ENCODE data around the gene ZNF576.
"Not testable (repeated sequence)": the region's sequence is repeated elsewhere in the genome, so short reads cannot be mapped to it uniquely, and the experiment has no call there.

The ZNF576 gene

GRCh38 chr19:43574424-43575155, 21.8 kb upstream of the ZNF576 start:
- DNase-seq, result peak in 3 of 58 donors; percentile 12 to 28 (median 18)

DNA sequence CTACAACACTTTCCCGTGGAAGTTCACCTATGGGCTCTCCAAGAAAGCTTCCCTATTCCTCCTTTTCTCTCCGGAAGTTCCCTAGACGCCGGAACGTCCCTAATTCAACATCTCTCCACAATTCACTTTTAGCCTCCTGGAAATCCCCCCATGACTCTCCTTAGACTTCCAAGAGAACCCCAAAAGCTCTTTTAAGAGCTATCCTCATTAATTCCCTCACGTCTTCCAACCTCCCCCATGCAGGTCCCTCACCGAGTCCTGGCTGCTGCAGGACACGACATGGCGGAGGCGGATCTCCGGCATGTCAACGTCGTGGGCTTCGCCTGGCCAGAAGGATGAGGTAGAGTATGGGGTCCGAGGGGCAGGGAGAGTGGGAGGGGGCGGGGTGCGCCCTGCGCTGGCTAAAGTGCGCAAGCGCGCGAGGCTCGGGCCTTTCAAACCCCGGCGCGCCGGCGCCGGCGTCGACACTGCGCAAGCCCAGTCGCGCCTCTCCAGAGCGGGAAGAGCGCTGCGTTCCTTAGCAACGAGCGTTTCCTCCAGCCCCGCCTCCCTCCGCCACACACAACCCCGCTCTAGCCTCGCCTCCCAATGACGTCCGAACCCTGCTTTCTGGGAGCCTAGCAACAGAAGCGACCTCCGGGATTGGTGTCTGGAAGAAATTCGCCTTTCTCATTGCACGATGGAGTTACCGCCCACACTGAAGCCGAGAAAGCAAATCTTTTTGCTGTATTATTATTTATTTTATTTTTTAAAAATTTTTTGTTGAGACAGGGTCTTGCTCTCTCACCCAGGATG, 21.0 kb upstream of the ZNF576 start, which contains the start of the genes PINLYP and XRCC1:
TSS of gene PINLYP (plus strand) at position 646 of the 795 bp plus-strand sequence. CDS start 1,391 bp downstream, outside the sequence.
TSS of gene XRCC1 (minus strand) at position 372 of the 795 bp plus-strand sequence. CDS start at position 303, 69 bp downstream.
- peak; percentile 58 to 99 (median 94) for DNase-seq

DNA sequence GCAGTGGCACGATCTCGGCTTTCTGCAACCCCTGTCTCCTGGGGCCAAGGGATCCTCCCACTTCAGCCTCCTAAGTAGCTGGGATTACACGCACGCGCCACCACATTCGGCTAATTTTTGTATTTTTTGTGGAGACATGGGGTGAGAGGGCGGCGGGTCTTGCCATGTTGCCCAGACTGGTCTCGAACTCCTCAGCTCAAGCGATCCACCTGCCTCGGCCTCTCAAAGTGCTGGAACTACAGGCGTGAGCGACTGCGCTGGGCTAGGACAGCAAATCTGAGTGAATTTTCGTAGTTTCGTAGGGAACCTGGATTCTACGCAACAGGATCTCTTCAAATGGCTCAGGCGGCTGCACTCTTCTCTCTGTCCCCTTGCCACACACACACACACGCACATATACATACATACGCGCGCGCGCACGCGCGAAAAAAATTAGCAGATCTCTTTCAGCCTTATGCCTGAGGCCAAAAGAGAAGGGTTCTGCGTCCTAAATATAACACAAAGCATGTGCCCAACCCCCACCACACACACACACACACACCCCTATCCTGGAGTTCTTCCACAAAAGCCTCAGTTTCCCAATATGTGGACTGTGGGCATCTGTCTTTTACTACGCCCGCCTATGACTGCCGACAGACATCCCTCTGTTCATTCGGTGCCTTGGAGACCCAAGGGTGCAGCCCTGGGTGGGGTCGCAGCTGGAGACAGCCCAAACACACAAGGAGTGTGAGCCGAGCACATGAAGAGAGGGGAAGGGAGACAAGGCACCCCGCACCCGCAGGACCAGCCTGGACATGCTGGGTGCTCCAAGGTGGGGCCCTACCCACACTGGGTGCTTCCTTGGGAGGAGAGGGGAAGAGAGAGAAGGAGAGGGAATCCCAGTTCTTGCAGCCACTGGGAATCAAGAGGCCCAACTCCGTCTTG, 20.2 kb upstream of the ZNF576 start:
- peak in 6 of 58 donors; percentile 45 to 63 (median 50) for DNase-seq

DNA sequence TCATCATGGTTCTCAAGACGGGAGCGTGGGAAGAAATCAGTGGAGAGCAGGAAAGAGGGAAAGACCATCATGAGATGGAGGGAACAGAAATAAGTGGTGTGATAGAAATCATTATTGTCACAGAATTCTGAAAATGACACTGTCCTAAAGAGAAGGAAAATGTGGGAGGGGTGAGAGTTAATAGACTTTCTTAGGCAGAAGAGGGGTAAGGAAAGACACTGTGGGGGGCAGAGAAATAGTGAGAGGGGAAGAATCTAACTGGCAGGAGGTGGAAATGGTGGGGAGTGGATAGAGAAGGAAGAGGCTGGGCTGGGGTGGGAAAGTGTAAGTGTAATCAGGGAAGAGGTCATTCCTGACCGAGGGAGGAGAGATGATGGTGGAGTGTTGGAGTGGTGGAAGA, 17.6 kb upstream of the ZNF576 start:
- no peak for DNase-seq

- DNase-seq, result no peak
Observed at GRCh38 chr19:43581467-43581866, 14.9 kb upstream of the ZNF576 start.

- DNase-seq, result no peak
Observed at GRCh38 chr19:43582495-43582894, 13.9 kb upstream of the ZNF576 start.

DNA sequence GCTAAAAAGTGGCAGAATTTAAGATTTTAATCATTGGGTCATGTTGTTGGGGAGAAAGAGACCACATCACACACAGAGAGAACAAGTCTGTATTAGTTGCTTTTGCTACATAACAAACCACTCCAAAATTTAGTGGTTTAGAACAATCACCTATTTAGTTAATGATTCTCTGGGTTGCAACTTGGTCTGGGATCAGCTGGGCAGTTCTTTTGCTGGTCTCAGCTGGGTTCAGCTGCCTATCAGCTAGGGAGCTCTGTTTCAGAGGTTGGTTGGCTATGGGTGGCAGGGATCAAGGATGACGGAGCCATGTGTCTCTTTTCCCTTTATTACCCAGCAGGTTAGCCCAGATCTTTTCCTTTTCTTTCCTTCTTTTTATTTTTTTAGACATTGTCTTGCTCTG, 11.9 kb upstream of the ZNF576 start:
- no peak for DNase-seq

DNA sequence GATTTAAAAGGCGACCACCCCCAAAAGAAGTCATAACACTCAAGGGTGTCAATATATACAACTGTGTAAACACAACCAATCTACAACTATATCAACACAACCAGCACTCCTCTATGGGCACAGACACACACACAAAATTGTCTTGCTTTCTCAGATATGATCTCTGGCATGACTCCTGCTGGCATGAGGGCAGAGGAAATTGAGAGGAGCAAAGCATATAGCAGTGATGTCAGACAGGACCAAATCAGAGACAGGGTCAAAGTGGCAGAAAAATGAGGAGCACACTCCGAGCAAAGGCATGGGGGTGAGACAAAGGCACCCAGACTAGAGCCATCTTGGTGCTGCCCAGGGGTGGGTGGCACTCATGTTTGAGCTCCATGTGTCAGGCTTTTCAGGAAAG, 10.0 kb upstream of the ZNF576 start:
- DNase-seq, result no peak

- not testable (repeated sequence) for DNase-seq
Observed at GRCh38 chr19:43587029-43587428, 9.4 kb upstream of the ZNF576 start.

GRCh38 chr19:43589277-43589676, 7.1 kb upstream of the ZNF576 start:
- no peak for DNase-seq

DNA sequence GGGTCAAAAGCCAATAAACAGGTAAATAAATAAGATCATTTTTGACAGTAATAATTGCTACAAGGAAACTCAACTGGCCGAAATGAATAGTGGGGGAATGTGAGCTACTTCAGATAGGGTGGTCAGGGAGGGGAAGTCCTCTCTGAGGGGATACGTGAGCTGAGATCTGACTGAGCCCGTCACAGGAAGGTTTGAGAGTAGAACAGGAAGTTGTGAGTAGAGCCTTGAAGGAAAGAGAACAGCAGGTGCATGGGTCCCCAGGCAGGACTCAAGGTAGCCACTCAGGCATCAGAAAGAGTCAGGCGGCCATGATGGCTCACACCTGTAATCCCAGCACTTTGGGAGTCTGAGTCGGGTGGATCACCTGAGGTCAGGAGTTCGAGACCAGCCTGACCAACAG, 6.7 kb upstream of the ZNF576 start:
- no peak for DNase-seq

DNA sequence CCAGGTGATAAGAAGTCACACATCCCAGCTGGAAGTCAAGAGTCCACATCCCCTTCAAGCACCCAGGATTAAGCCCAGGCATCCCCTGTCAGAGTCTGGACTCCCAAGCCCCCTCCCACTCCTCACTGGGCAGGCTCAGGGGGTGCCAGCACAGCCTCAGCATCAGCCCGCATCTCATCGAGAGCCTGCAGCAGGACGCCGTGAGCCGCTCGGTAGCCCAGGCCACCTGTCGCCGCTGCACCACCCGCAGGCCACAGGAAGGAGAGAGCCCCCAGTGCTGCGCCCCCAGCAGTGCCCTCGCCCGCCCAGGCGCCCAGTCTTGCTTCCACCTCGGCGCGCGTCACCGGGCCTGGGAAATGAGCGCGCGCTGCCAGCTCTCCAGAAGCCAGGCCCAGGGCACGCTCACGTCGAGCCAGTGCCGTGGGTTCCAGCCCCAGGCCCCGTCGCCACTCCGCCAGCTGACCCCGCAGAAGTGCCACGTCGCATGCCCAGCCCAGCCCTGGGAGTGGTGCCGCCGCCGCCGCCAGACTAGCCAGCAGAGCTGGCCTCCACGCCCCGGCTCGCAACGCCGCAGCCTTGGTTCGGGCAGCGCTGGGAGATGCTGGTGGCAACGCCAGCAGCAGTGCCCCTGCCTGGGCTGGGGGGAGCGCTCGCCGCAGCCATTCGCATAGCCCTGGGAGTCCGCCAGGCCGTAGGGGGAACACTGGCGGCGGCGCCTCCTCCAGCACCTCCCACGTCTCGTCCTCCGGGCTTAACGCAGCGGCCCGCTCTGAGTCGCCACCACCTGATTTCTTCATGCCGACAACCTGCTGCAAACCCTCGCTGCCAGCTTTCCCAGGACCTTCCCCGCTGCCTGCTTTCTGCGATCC, 4.3 kb upstream of the ZNF576 start:
- DNase-seq, result no peak

DNA sequence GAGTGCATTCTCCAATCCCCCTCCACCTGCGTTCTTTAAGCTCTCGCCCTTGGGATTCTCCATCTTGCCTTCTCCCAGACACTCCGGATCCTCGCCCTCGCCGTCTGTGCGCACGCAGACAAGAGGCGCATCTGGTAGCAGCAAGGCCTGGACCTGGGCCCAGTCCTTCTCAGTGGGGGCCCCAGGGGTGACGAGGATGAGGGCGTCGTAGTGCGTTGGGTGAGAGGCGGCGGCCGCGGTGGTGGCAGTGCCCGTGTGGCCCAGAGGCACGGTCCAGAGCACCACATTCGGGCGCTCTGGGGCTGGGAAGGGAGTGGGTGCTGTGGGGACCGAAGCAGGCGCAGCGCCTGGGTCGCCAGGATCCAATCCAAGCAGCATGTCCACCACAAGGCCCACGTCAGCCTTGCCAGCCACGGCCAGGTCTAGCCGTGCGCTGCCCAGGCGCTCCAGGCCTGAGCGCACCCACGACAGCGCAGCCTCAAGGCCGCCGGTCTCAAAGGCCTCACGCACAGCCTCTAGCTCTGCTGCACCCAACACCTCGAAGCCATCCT, 3.5 kb upstream of the ZNF576 start:
- DNase-seq, result no peak

DNA sequence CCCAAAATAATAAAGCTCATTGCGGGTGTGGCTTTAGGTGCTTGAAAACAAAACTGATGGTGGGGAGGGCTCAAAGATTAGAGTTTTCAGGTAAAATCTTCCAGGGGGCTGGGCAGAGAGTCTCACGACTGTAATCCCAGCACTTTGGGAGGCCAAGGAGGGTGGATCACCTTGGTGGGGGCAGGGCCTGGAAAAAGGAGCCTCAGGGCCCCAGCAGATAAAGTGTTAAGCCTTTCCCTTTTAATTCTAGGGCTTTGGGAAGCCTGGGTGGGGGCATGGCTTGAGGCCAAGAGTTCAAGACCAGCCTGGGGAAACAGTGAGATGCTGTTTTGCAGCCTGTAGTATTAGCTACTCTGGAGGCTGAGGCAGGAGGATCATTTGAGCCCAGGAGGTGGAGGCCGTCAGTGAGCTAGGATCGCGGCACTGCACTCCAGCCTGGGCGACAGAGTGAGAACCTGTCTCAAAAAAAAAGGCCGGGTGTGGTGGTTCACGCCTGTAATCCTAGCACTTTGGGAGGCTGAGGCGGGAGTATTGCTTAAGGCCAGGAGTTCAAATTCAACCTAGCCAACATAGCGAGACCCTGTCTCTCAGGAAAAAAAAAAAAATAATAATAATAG, 2.2 kb upstream of the ZNF576 start:
- DNase-seq, result no peak

DNA sequence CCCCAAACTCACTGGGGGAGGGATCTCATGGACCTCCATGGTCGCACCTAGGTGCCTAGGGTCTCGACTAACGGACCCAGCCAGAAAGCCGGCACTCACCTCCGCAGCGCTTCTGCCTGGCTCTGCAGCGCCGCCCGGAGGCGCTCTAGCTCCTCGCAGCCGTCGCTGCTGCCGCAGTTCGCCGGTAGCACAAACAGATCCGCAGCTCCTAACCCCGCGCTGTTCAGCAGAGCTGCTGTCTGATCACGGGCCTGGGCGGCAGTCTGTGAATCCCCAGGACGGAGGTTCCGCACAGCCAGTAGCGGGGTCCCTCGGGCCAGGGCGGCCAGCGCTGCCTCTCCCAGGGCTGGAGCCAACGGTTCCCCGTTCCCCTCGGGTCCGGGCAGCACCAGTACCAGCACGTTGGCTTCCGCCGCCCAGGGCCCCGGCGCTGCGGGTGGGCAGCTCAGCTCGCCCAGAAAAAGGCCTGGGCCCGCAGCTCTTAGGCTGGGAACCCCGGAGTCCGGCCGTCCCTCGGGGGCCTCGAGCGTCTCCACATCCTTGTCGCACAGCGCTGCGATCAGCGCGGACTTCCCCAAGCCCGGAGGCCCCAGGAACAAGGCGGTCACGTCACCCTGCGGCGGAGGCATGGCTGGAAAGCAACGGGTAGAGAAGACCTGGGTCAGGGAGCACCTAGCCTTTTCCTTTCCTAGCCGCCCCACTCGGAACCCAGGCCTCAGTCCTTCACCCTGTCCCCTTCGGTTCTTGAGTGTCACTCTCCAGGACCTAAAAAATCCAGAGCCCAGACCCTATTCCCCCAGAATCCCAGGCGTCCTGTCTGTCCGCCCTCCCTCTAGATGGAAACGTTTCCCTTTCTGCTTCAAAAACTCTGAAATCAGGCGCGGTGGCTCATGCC, 1.4 kb upstream of the ZNF576 start:
- peak in 29 of 58 donors; percentile 9 to 48 (median 31) for DNase-seq

- DNase-seq, result peak in 3 of 58 donors; percentile 39 to 61 (median 48)
Observed at GRCh38 chr19:43595605-43595998, 793 bp upstream of the ZNF576 start.

GRCh38 chr19:43596842-43597461, 557 bp downstream of the ZNF576 start:
- no peak for DNase-seq

- DNase-seq, result no peak
Observed at GRCh38 chr19:43597876-43598275, 1.5 kb downstream of the ZNF576 start.

All from anterior cingulate cortex (tissue), 58 donors.